HG02623 (cell line): ENCODE results near the gene CPS1.

Experiments
- ATAC-seq: cut with Tn5 transposase; IDR thresholded peaks from one replicate; pipeline ENCODE4 v1.9.1; 2021; ENCODE audit warnings: moderate library complexity; ENCODE audit not compliant: unreplicated experiment

CPS1 gene

GRCh38 chr2:210673117-210673516, 116.7 kb downstream of the CPS1 start:
- no peak for ATAC-seq

- ATAC-seq = no peak
Measured at GRCh38 chr2:210676067-210676466, 119.7 kb downstream of the CPS1 start.

- ATAC-seq = no peak
Measured at GRCh38 chr2:210681491-210681890, 125.1 kb downstream of the CPS1 start.

- ATAC-seq = no peak
Measured at GRCh38 chr2:210686401-210686800, 130.0 kb downstream of the CPS1 start.

- no peak for ATAC-seq
Measured at GRCh38 chr2:210687786-210688470, 131.5 kb downstream of the CPS1 start.

- no peak for ATAC-seq
Measured at GRCh38 chr2:210707900-210708299, 151.5 kb downstream of the CPS1 start.

- ATAC-seq = no peak
Measured at GRCh38 chr2:210713122-210713521, 156.7 kb downstream of the CPS1 start.

GRCh38 chr2:210715560-210716082, 159.2 kb downstream of the CPS1 start:
- ATAC-seq = no peak

GRCh38 chr2:210718503-210718902, 162.1 kb downstream of the CPS1 start:
- ATAC-seq = no peak

GRCh38 chr2:210722092-210722491, 165.7 kb downstream of the CPS1 start:
- no peak for ATAC-seq

GRCh38 chr2:210727549-210727948, 171.2 kb downstream of the CPS1 start:
- ATAC-seq = no peak
